HG03139 (cell line): Measurements from ENCODE around the gene CTTN.
"Not testable (repeated sequence)": the region's sequence is repeated elsewhere in the genome, so short reads cannot be mapped to it uniquely, and the experiment has no call there.

Experiments used
- ATAC-seq: cut with Tn5 transposase; IDR thresholded peaks from one replicate; pipeline ENCODE4 v1.9.1; 2021; ENCODE audit not compliant: unreplicated experiment

CTTN gene

DNA sequence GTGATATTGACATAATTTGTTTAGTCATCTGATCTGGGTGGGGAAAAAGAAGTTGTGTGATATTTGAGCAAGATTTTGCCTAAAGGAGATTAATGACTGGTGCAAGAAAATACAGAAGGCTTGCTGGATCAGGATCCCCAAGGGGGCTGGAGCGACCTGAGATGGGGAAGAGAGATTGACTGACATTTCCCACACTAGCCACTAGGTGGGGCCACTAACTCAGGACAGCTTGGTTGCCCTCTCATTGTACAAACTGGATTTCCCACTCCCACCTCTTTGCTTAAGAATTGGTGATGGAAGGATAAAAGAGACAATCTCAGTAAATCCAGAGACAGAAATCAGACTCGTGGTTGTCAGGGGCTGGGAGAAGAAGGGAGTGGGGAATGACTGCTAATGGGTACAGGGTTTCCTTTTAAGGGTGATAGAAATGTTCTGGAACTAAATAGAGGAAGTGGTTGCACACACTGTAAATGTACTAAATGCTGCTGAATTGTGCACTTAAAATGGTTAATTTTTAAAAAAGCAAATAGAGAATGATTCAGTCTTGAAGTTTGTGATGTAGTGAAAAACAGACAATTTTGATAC lies 50.7 kb downstream of the CTTN start:
- ATAC-seq, result no peak

DNA sequence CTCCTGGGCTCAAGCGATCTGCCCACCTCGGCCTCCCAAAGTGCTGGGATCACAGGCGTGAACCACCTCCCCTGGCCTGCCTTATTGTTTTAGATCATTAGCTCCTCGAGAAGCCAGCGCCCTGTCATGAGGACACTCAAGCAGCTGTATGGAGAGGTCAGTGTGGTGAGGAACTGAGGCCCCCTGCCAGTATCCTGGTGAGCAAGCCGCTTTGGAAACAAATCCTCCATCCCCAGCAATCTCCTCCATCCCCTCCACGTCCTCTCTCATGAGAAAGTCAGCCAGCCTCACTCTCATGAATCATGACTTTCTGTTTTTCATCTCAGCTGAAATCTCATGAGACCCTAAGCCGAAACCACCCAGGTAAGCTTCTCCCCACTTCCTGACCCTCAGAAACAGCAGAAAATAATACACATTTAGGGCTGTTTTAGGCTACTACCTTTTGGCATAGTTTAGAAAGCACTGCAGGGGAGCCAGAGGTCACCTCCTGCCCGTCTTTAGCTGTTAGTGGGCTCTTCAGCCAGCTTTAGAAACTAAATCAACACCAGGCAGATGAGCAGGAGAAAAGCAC lies 56.0 kb downstream of the CTTN start:
- no peak for ATAC-seq

DNA sequence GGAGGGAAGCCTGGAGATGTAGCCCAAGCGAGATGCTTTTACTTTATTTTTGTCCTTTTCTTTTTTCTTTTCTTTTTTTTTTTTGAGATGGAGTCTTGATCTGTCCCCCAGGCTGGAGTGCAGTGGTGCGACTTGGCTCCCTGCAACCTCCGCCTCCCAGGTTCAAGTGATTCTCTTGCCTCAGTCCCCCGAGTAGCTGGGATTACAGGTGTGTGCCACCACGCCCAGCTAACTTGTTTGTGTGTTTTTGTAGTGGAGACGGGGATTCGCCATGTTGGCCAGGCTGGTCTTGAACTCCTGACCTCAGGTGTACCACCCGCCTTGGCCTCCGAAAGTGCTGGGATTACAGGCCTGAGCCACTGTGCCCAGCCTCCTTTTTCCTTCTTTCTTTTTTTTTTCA lies 56.5 kb downstream of the CTTN start:
- ATAC-seq, result not testable (repeated sequence)

DNA sequence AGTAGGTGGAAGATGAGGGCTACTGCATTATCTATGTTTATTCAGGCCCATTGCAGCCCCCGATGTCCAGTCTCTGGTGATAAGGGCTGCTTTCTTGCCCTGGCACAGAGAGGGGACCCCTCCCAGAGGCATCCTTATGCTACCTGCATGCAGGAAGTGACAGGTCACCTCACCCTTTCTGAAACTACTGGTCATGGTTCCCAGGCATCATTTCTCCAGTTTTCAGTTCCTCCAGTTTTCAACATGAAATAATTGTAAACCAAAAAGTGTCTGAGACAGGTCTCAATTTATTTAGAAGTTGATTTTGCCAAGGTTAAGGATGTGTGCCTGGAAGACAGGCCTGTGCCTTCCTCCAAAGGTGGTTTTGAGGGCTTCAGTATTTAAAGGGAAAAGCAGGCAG lies 57.0 kb downstream of the CTTN start:
- ATAC-seq, result no peak

DNA sequence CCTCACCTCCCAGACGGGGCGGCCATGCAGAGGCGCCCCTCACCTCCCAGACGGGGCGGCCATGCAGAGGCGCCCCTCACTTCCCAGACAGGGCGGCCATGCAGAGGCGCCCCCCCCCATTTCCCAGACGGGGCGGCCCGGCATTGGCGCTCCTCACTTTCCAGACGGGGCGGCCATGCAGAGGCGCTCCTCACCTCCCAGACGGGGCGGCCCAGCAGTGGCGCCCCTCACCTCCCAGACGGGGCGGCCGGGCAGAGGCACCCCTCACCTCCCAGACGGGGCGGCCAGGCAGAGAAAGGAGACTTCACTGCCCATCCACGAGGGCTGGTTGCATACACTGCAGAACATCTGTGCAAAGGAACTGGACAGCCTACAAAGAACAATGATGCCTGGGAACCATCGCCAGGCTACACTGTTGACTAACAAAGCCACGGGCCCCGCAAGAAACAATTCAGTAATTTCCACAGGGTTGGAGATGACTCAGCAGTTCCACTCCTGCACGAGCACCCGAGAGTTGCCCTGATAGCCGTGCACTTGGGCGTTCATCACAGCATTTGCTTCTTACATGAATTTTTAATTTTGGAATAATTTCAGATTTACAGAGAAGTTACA lies 58.7 kb downstream of the CTTN start:
- no peak for ATAC-seq

DNA sequence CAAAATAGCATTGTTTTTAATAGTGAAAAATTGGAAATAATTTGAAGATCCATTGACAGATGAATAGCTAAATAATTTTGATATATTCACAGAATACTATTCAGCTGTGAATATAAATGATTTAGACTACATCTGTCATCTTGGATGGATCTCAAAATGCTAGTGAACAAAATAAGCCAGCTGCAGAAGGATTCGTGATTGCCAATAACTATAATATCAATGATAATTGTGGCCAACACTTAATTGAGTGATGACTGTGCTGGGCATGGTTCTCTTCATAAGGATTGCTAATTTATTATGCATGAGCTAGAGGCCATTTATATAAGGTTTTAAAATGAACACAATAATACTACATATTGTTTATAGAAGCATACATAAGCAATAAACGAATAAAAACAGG lies 60.4 kb downstream of the CTTN start:
- no peak for ATAC-seq

DNA sequence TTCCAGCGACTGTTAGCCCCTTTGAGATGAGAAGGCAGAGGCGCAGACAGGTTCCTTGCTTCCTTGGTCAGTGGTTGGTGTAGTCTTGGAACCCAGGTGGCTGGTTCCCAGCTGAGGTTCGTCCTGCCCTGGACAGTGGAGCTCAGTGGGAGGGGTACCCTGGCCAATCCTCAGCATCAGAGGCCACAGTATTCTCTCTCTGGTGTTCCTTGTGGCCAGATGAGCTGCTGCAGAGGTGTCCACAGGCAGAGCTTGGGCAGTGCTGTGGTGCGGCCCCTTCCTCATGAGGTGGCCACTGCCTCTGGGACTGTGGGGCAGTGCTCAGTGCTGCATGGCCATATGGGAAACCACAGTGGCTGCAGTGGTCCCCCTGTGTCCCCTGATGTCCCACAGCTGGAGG lies 61.8 kb downstream of the CTTN start:
- ATAC-seq, result no peak

DNA sequence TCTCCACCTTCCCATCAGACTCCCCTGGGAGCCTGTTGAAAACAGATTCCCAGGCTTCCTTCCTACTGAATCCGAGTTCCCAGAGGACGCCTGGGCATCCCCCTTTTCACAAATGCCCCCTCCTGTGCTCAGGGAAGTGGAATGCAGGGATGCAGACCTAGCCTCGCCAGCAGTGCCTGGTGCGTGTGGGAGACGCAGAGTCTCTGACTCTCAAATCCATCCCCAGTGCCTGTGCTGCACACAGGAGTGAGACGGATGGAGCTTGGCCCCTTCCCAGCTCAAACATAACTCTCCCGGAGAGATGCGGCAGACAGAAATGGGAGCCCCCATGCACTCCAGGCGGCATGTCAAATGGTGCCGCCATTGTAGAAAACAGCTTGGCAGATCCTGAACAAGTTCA lies 62.6 kb downstream of the CTTN start:
- no peak for ATAC-seq

DNA sequence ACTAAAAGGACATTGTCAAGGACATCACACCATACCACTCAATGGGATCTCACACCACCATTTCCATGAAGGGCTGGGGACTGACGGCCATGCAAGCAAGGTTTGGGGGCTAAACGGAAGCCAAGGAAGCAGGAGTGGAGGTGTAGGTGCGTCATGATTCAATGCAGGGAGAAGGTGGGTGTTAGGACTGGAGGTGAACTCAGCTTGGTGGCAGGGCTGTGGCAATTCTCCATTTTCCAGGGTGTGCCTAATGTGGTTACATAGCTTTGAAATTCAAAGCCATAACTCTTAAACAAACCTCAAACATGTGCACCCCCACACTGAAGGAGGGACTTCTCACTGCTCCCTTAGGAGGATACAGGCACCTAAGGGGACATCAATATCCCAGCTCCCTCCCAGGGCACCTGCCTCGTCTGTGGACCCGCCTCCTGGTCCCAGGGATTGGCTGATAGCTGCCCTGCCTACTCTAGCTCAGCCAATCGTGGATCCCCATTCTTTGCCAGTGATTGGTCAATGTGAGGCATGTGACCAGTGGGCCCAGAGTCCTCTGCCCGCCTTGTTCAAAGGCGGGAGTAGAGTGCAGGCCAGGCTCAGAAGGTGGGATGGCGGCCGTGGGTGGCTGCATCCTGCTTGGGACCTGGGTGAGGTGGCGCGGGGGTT lies 64.6 kb downstream of the CTTN start:
- ATAC-seq, result no peak

DNA sequence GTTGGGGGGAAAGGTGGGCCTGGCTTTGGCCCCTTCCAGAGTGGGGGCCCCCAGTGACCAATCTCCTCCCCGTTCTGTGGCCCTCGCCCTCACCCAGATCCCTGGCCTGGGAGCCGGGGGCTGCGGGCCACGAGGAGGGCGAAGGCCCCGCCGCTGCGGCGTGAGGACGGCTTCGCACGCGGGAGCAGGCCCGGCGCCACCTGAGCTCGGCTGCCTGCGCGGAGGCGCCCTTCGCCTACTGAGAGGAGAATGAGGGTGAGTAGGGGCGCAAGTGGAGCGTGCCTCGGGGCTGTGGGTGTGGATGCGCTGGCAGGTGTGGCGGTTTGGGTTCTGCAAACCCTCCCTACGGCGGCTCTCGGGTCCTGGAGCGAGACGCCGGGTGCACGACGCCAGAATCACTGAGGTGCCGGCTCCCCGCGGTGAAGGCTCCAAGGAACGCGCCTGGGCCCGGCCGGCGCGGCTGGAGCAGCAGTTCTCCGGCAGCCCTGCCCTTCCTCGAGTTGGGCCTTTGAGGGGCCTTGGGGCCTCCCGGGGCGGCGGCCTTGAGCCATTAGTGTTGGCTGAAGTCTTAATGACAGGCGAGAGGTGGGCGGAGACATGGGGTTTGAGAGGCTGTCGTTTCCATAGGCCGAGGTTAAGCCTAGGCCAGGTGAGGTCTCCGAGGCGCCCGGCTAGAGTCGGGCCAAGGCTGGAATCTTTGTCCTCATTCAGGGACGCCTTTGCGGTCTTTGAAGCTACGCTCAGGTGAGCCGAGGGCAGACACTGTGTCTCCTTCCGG lies 65.3 kb downstream of the CTTN start:
- no peak for ATAC-seq

DNA sequence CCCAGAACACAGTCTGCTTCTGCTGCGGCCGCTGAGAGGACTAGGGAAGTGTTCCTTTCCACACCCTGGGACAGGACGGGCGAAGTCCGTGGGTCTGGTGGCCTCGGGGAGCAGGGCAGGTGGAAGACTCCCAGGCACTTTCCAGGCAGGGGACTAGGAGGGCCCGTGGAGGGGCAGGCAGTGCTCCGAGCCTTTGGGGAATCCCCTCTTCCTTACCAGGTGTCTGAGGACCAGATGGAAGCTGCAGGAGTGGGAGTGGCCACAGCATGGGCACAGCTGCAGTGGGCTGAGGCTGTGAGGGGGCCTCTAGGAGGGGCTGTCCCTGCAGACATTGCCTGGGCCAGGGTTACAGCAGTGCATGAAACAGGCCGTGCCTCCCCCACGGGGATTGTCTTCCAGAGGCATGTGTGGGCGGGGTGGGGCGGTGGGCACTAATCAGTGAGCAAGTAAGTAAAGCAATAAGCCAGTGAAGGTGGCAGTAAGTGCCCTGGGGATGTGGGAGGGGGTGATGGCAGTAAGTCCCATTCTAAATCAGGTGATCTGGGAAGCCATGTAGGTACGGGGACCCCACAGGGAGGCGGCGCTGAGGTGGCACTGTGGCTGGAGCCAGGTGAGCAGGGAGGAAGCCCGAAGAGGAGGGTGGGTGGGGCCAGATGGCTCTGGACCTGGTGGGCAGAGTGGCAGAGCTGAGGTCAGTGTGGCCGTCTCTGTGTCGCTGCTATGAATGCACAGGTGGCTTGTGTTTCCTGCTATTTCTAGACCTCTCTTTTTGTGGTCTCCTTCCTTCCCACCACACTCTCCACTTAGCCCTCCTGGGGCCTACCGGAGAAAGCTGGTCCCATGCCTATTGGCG lies 66.4 kb downstream of the CTTN start:
- no peak for ATAC-seq

DNA sequence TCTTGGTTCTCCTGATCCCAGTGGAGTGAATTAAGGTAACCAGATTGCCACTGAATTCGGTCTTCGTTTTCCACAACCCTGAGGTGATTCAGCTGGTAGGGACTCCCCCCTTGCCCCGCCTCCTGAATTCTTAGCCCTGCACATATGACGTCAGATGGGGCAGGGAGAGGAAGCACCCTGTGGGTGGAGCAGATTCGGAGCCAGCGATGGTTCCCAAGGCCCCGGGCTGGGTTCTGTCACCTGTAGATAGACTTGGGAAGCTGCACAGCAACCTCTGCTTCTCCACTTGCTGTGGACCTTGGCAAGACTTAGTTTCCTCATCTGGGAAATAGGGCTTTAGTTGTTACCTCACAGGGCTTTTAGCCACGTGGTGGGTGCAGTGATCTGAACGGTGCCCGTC lies 67.8 kb downstream of the CTTN start:
- no peak for ATAC-seq

DNA sequence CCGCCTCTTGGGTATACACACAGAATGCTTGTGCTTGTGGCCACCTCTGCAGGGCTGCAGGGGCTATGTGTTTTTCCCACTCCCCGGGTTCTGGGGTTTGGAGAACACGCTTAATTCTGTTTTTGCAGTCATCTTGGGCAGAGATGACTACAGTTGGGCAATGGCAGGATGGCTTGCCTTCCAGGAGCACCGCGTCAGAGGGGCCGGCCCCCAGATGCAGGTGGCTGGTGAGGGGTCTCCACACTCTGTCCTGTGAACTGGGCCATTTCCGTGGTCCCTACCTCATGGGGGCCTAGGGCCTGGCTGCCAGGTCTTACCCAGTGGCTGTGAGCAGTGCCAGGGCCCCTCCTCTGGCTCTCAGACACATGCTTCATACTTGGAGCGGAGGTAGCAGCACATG lies 68.3 kb downstream of the CTTN start:
- ATAC-seq, result no peak

DNA sequence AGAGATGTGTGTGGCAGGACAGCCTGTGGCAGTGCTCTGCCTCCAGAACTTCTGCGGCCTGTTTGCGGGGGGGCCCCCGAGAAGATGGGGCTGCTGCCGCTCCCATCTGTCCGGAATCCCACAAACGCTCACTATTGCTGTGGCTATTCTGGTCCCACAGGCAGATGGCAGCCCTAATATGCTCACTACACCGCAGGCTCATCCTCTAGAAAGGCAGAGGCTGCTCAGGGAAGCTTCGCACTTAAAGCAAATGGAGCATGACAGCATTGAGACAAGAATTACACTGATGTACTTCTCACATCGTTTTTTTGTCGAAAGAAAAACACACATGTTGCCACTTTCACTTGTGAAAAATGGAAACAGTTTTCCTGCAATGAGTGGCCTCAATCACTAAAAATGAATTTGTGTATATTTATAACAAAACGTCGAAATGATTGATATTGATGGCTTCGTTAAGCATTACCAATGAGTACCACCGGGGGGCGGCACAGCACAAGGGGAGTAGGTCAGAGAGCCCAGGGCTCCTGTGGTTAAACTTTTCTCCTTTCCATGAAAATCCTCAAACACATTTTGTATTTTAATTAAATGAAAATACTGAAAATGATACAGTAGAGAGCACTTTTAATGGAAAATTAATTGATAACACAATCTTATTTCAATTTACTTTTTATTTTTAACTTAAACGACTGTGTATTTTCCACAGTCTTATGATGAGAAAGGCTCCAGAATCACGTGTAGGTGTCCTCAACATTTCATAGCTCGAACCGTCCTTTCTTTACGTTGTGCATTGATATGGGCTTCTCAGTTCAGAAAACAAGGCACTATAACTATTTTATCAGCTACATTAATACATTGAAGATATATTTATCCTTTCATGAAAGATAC lies 69.1 kb downstream of the CTTN start:
- no peak for ATAC-seq

DNA sequence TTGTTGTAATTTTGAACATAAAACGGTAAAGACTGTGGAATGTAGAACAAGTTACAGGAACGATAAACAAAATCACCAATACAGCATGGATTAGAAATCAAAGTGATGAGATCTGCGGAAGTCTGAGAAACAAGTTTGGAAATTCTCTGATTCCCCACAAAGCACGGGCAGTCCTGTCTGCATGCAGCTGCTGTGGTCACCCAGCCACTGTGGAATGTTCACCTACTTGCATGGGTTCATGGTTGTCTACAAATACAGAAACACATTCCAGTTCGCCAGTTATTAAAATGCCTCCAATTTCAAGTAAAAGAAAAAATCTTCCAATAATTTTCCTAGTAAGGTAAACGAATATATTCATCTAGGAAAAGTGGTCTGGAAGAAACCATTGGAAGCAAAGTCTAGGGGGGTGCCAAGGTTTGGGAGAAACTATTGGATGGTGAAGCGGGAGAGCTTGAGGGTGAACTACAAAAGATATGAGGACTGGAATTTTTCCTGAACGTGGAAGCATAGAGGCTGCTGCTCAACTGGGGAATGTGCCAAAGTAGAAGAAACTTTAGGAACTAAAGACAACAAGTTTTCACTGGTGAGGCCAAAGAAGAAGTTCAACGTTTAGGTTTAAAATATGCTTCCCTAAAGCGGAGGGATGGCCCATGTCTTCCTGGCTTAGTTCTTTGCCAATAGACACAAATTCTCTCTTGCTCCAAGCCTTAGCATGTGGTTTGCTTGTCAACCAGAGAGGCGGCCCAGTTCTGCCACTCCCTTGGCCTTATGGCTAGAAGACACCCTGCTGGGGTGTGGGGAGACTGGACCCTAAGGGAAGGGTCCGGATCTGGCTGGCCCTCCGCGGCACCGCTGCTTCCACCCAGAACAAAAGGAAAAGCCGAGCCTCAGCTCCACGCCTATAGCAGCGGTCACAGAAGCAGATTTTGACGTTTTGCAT lies 70.2 kb downstream of the CTTN start:
- no peak for ATAC-seq

DNA sequence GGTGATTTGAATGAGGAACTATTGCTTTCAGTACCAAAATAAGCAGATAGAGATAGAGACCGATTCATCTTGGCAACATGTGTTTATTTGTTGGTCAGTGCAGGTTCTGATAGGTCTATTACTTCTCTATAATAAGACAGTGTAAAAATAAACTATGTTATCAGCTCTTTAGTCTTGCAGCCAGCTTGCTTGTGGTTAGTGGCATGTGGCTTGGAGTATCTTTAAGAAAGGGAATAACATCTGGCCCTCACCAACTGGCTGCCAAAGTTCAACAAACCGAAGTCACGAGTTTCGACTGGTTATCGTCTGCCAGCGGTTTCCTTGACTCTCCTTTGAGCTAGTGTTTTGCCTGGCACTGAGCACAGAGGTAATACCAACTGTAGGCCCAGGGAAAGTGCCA lies 71.8 kb downstream of the CTTN start:
- ATAC-seq, result no peak

DNA sequence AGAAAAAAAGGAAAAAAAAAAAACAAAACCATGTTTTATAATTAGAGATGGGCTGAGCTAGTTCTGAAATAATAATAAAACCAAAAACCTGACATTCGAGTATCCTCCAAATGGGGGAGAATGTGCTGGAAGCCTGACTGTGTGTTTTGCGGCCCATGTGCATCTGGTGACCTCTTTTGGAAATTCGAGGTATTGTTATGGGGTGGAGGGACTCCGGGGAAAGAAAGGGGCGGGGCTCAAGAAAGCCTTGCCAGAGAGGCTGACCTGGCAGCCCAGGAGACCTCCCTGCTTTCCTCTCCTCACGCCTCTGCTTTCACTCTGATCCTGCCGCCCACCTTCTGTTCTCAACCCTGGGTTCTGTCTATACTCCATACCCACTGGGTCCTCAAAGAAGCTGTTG lies 72.9 kb downstream of the CTTN start:
- no peak for ATAC-seq

DNA sequence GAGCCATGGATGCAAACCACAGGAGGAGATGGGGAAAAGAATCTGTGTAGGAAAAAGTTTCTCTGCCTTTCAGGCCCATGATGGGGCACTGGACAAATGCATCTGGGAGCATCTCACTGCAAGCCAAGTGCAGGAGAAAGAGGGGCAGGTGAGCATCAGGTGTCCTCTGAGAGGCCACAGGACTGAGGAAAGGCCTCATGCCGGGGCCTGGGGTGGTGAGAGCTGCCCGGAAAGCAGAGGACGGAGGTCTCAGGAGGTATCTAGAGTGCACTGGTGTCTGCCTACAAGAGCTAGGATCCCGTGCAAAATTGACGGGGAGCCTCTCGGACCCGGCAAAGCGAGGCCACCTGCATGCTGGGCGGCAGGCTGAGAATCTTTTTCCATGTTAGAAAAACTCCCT lies 73.9 kb downstream of the CTTN start:
- no peak for ATAC-seq
